Ishikawa (cell line): ENCODE data around the gene PSMG4.

Experiments
- CEBPB ChIP-seq: IDR thresholded peaks from 2 replicates; pipeline ENCODE4 v1.6.1; 2012
- CREB1 ChIP-seq: IDR thresholded peaks from 2 replicates; pipeline ENCODE4 v1.6.1; 2012; ENCODE audit warnings: low read depth
- EGR1 ChIP-seq: IDR thresholded peaks from 2 replicates; pipeline ENCODE4 v1.6.1; 2012
- EP300 ChIP-seq: IDR thresholded peaks from 2 replicates; pipeline ENCODE4 v1.6.1; 2012; ENCODE audit warnings: borderline replicate concordance
- FOXM1 ChIP-seq: IDR thresholded peaks from 2 replicates; pipeline ENCODE4 v1.6.1; 2012; ENCODE audit warnings: low read depth, borderline replicate concordance
- NFIC ChIP-seq: IDR thresholded peaks from 2 replicates; pipeline ENCODE4 v1.6.1; 2012
- RAD21 ChIP-seq: IDR thresholded peaks from 2 replicates; pipeline ENCODE4 v1.6.1; 2012; ENCODE audit warnings: low read depth
- TAF1 ChIP-seq: IDR thresholded peaks from 2 replicates; pipeline ENCODE4 v1.6.1; 2012; ENCODE audit warnings: low read depth, mild to moderate bottlenecking
- TCF12 ChIP-seq: IDR thresholded peaks from 2 replicates; pipeline ENCODE4 v1.6.1; 2012; ENCODE audit warnings: low read depth
- TEAD4 ChIP-seq: IDR thresholded peaks from 2 replicates; pipeline ENCODE4 v1.6.1; 2012
- YY1 ChIP-seq: IDR thresholded peaks from 2 replicates; pipeline ENCODE4 v1.6.1; 2012; ENCODE audit warnings: low read depth
- ZBTB7A ChIP-seq: IDR thresholded peaks from 2 replicates; pipeline ENCODE4 v1.6.1; 2012; ENCODE audit warnings: low read depth
- TF ChIP-seq, protein P1 (sequence below): IDR thresholded peaks from 2 replicates; pipeline ENCODE4 v1.6.1; 2012
- TF ChIP-seq, protein P2 (sequence below): IDR thresholded peaks from 2 replicates; pipeline ENCODE4 v1.6.1; 2012; ENCODE audit warnings: low read depth, mild to moderate bottlenecking
- TF ChIP-seq, protein P3 (sequence below): IDR thresholded peaks from 2 replicates; pipeline ENCODE4 v1.6.1; 2012

PSMG4 gene

DNA sequence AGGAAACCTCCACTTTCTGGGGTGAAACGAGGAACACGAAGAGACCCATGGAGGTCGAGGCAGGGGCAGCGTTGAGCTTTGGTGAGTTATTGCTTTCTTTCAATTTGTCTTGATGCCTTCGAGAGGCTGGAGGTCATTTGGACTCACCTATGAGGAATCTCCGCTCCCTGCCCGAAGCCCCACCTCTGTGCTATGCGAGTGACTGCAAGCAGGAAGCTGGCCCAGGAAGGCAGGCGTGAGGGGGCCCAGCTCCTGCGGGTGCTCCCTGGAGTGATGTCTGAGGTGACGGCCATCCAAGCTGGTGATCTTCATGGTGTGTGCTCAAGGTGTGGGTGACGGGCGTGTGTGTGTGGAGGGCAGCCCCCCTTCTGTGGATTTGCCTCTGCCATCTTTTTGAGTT lies 13.0 kb downstream of the PSMG4 start:
- TF ChIP-seq CREB1 (no peak), EGR1 (no peak), TEAD4 (no peak), ZBTB7A (no peak), CEBPB (no peak), FOXM1 (no peak), YY1 (no peak), RAD21 (no peak), EP300 (no peak), NFIC (no peak), TCF12 (no peak), TAF1 (no peak)
- TF ChIP-seq, protein P1, sequence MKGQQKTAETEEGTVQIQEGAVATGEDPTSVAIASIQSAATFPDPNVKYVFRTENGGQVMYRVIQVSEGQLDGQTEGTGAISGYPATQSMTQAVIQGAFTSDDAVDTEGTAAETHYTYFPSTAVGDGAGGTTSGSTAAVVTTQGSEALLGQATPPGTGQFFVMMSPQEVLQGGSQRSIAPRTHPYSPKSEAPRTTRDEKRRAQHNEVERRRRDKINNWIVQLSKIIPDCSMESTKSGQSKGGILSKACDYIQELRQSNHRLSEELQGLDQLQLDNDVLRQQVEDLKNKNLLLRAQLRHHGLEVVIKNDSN, result no peak
- TF ChIP-seq, protein P2, sequence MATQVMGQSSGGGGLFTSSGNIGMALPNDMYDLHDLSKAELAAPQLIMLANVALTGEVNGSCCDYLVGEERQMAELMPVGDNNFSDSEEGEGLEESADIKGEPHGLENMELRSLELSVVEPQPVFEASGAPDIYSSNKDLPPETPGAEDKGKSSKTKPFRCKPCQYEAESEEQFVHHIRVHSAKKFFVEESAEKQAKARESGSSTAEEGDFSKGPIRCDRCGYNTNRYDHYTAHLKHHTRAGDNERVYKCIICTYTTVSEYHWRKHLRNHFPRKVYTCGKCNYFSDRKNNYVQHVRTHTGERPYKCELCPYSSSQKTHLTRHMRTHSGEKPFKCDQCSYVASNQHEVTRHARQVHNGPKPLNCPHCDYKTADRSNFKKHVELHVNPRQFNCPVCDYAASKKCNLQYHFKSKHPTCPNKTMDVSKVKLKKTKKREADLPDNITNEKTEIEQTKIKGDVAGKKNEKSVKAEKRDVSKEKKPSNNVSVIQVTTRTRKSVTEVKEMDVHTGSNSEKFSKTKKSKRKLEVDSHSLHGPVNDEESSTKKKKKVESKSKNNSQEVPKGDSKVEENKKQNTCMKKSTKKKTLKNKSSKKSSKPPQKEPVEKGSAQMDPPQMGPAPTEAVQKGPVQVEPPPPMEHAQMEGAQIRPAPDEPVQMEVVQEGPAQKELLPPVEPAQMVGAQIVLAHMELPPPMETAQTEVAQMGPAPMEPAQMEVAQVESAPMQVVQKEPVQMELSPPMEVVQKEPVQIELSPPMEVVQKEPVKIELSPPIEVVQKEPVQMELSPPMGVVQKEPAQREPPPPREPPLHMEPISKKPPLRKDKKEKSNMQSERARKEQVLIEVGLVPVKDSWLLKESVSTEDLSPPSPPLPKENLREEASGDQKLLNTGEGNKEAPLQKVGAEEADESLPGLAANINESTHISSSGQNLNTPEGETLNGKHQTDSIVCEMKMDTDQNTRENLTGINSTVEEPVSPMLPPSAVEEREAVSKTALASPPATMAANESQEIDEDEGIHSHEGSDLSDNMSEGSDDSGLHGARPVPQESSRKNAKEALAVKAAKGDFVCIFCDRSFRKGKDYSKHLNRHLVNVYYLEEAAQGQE, result no peak
- TF ChIP-seq, protein P3, sequence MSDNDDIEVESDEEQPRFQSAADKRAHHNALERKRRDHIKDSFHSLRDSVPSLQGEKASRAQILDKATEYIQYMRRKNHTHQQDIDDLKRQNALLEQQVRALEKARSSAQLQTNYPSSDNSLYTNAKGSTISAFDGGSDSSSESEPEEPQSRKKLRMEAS, result no peak

DNA sequence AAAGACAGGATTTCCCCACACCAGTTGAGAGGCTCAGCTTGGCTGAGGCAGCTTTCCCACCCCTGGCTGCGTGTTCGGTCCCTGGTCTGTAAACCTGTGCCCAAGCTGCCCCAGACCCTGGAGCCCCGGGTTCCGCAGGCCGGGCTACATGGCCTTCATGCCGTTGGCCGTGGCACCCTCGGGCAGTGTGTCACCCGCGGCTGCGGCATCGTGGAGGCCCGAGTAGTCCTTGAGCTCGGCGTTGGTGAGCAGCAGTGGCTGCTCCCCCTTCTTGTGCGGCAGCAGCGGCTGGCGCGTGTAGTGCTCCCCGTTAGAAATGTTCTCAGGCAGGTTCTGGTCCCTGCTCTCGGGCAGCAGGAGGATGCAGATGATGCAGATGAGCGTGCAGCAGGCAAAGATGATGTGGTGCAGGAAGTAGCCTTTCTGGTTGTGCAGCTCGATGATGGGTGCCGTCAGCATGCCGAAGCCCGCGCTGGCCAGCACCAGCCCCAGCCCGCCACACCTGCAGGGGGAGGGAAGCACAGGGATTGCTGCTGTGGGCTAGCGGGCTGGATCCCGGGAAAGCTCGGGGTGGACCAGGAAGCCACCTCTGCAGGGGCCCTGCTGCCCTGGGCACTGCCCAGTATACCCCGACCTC lies 14.3 kb downstream of the PSMG4 start:
- TF ChIP-seq, protein P2, result no peak
- no peak for TF ChIP-seq EP300
- TF ChIP-seq NFIC, result no peak
- TF ChIP-seq, protein P3, result no peak
- TF ChIP-seq ZBTB7A, result no peak
- TF ChIP-seq FOXM1, result no peak

DNA sequence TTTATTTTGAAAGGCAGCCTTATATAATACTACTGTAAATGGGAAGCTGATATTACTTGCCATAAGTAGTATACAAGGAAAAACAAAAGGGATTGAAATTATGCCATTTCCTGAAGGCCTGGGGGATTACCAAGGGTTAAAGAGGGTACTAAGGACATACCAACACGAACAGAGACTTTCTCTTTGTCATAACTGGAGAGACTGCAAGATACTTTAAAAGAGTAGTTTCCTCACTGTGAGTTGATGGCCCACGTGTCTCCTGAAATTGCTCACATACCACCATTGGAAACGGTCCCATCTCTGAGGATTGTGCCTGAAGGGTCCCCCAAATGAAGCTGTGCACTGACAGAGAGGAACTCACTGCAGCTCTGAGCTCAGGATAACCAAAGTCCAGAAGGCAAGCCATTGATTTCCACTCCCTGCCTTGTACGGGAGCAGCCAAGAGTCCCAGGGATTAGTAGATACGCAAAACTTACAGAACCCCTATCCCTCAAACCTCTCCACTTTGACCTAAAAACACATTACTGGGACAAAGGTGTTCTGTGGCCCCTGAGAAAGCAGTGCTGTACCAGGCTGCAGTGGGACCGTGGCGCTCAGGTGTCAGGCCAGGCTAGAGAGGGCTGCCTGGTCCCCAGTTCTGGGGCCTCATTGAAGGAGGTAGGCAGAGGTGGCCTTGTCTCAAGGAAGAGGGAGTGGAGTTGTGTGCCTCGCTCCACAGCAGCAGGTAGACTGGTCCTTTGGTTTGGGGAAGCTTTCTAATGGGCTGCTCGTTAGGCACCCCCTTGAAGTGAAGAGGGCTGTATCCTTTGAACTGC lies 15.2 kb downstream of the PSMG4 start:
- TF ChIP-seq TAF1 (no peak), EP300 (no peak), NFIC (no peak), CREB1 (no peak), EGR1 (no peak), TEAD4 (no peak), FOXM1 (no peak), YY1 (no peak), TCF12 (no peak), ZBTB7A (no peak), CEBPB (no peak), RAD21 (no peak)
- TF ChIP-seq, protein P3, result no peak
- TF ChIP-seq, protein P2, result no peak
- TF ChIP-seq, protein P1, result no peak
